WTC11 (cell line): Measurements from ENCODE around the gene CRYBG3. TPM values are rescaled to one million over a fixed set of nuclear protein-coding genes. Genes with fewer than 3 reads are reported as not detected.

Experiments
- ATAC-seq: fragments of 200-7000 bp; cut with Tn5 transposase; 2 replicates; pipeline ENCODE4 v1.10.0; 2021; ENCODE audit warnings: mild to moderate bottlenecking, moderate library complexity
- CTCF ChIA-PET: fragments of 300-600 bp; sonication (Branson Sonifier 250); formaldehyde crosslinking; loops from one replicate; lab custom pipeline; 2021; ENCODE audit warnings: antibody characterized with exemption; lab: Charles Lee
- POLR2A ChIA-PET: fragments of 350-600 bp; sonication (Branson Sonifier 250); formaldehyde crosslinking; loops from one replicate; lab custom pipeline; 2021; ENCODE audit warnings: antibody characterized with exemption; lab: Charles Lee
- DNase-seq: peaks from one replicate; pipeline ENCODE4 v3.0.0; 2021; ENCODE audit warnings: low spot score
- H3K27ac Mint-ChIP-seq: 2 replicates; pipeline ENCODE4 v1.8.0; 2021; ENCODE audit warnings: mixed read lengths
- H3K27me3 Mint-ChIP-seq: 2 replicates; pipeline ENCODE4 v1.8.0; 2021; ENCODE audit warnings: low read depth, mild to moderate bottlenecking, moderate library complexity, mixed read lengths
- H3K36me3 Mint-ChIP-seq: 2 replicates; pipeline ENCODE4 v1.8.0; 2021; ENCODE audit warnings: mixed read lengths
- H3K4me1 Mint-ChIP-seq: 2 replicates; pipeline ENCODE4 v1.8.0; 2022; ENCODE audit warnings: mixed read lengths
- H3K4me3 Mint-ChIP-seq: 2 replicates; pipeline ENCODE4 v1.8.0; 2021; ENCODE audit warnings: mild to moderate bottlenecking, moderate library complexity, mixed read lengths
- H3K9me3 Mint-ChIP-seq: 2 replicates; pipeline ENCODE4 v1.8.0; 2021; ENCODE audit warnings: mixed read lengths
- CBFB ChIP-seq: sonication (generic); formaldehyde crosslinking; IDR thresholded peaks from 2 replicates; pipeline ENCODE4 v1.8.1; 2022; ENCODE audit warnings: mild to moderate bottlenecking, low read depth, missing genetic modification reagents
- CTCF ChIP-seq: fragments of 200-600 bp; IDR thresholded peaks from 2 replicates; pipeline ENCODE4 v1.8.0; 2022; ENCODE audit warnings: antibody characterized with exemption
- E2F5 ChIP-seq: sonication (generic); formaldehyde crosslinking; IDR thresholded peaks from 2 replicates; pipeline ENCODE4 v1.8.1; 2022; ENCODE audit warnings: mild to moderate bottlenecking, moderate library complexity, missing genetic modification reagents
- ELF4 ChIP-seq: sonication (generic); formaldehyde crosslinking; IDR thresholded peaks from 2 replicates; pipeline ENCODE4 v1.8.1; 2022; ENCODE audit warnings: low read depth, mild to moderate bottlenecking, moderate library complexity, missing genetic modification reagents
- FOXJ3 ChIP-seq: sonication (generic); formaldehyde crosslinking; IDR thresholded peaks from 2 replicates; pipeline ENCODE4 v1.9.0; 2021; ENCODE audit warnings: missing genetic modification reagents, mild to moderate bottlenecking, borderline replicate concordance
- GRHL2 ChIP-seq: fragments of 250-450 bp; sonication (Bioruptor Pico); IDR thresholded peaks from 2 replicates; pipeline ENCODE4 v1.8.0; 2022; ENCODE audit warnings: mild to moderate bottlenecking, moderate library complexity; ENCODE audit not compliant: insufficient replicate concordance, severe bottlenecking
- IRF2 ChIP-seq: sonication (generic); formaldehyde crosslinking; IDR thresholded peaks from 2 replicates; pipeline ENCODE4 v1.8.0; 2022; ENCODE audit warnings: low read depth, missing genetic modification reagents, borderline replicate concordance
- MAX ChIP-seq: sonication (generic); formaldehyde crosslinking; IDR thresholded peaks from 2 replicates; pipeline ENCODE4 v1.8.0; 2022; ENCODE audit warnings: mild to moderate bottlenecking, missing genetic modification reagents
- NR2C2 ChIP-seq: sonication (generic); formaldehyde crosslinking; IDR thresholded peaks from 2 replicates; pipeline ENCODE4 v1.8.0; 2022; ENCODE audit warnings: mild to moderate bottlenecking, missing genetic modification reagents
- NR3C1 ChIP-seq: sonication (generic); formaldehyde crosslinking; conservative IDR thresholded peaks from 2 replicates; pipeline ENCODE4 v1.8.1; 2023; ENCODE audit warnings: low read depth, mild to moderate bottlenecking, missing genetic modification reagents
- PRRX2 ChIP-seq: fragments of 250-450 bp; sonication (Bioruptor Pico); IDR thresholded peaks from 2 replicates; pipeline ENCODE4 v1.8.0; 2021; ENCODE audit warnings: mild to moderate bottlenecking
- SOX15 ChIP-seq: fragments of 250-450 bp; sonication (Bioruptor Pico); IDR thresholded peaks from 2 replicates; pipeline ENCODE4 v1.9.0; 2021; ENCODE audit warnings: mild to moderate bottlenecking
- ZBTB21 ChIP-seq: sonication (generic); formaldehyde crosslinking; IDR thresholded peaks from 2 replicates; pipeline ENCODE4 v1.8.1; 2023; ENCODE audit warnings: mild to moderate bottlenecking, missing genetic modification reagents, borderline replicate concordance
- ZBTB43 ChIP-seq: sonication (generic); formaldehyde crosslinking; IDR thresholded peaks from 2 replicates; pipeline ENCODE4 v1.8.1; 2023; ENCODE audit warnings: mild to moderate bottlenecking, missing genetic modification reagents
- ZNF263 ChIP-seq: sonication (generic); formaldehyde crosslinking; IDR thresholded peaks from 2 replicates; pipeline ENCODE4 v1.8.1; 2022; ENCODE audit warnings: low read depth, mild to moderate bottlenecking, moderate library complexity, missing genetic modification reagents
- ZNF512 ChIP-seq: sonication (generic); formaldehyde crosslinking; IDR thresholded peaks from 2 replicates; pipeline ENCODE4 v1.8.1; 2022; ENCODE audit warnings: missing genetic modification reagents, borderline replicate concordance
- total RNA-seq: library from RNA; stranded (reverse); gene quantifications from 3 replicates; pipeline ENCODE4 v1.2.3, GENCODE V29; 2021
- TF ChIP-seq, protein P1 (sequence below): fragments of 250-450 bp; sonication (Bioruptor Pico); conservative IDR thresholded peaks from 2 replicates; pipeline ENCODE4 v1.9.0; 2021; ENCODE audit warnings: mild to moderate bottlenecking
- TF ChIP-seq, protein P2 (sequence below): sonication (generic); formaldehyde crosslinking; IDR thresholded peaks from 2 replicates; pipeline ENCODE4 v1.8.1; 2023; ENCODE audit warnings: mild to moderate bottlenecking, missing genetic modification reagents, moderate library complexity

Gene CRYBG3
- total RNA-seq, 1 experiment from 2014 or later = 13.6 TPM

GRCh38 chr3:97862582-97862981, 40.8 kb downstream of the CRYBG3 start (continued):
- TF ChIP-seq MAX (CRISPR knock-in tag) (no peak), ZNF263 (no peak), NR3C1 (no peak), FOXJ3 (CRISPR knock-in tag) (no peak), CBFB (CRISPR knock-in tag) (no peak), PRRX2 (no peak)

DNA sequence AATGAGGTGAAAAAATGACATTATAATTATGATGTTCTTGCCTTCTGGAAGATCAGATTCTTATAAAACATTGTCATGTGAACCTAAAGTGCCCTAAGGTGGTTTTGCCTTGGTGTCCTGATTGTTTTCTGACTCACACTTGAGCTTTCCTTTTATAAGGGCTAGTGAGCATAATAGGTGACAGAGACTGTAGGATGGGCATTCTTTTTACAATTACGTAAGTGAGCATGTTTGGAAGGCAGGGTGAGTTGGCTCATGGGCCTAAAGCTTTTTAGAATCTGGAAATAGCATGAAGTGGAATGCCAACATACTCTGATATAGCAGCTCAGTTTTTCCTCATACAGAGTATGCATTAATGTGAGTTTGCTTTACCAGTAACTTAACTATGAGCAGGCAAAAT, 41.2 kb downstream of the CRYBG3 start:
- Mint-ChIP-seq H3K9me3 (no peaks in the 10 kb centered on the region), H3K4me3 (no peak overlapping the region), H3K27ac (no peak overlapping the region), H3K36me3 (no peaks in the 10 kb centered on the region), H3K4me1 (peaks cover 24% of the 10 kb centered on the region), H3K27me3 (no peaks in the 10 kb centered on the region)
- DNase-seq = no peak
- ChIA-PET POLR2A (no interaction called here), CTCF (no interaction called here)
- ATAC-seq = no peak
- TF ChIP-seq, protein P1, sequence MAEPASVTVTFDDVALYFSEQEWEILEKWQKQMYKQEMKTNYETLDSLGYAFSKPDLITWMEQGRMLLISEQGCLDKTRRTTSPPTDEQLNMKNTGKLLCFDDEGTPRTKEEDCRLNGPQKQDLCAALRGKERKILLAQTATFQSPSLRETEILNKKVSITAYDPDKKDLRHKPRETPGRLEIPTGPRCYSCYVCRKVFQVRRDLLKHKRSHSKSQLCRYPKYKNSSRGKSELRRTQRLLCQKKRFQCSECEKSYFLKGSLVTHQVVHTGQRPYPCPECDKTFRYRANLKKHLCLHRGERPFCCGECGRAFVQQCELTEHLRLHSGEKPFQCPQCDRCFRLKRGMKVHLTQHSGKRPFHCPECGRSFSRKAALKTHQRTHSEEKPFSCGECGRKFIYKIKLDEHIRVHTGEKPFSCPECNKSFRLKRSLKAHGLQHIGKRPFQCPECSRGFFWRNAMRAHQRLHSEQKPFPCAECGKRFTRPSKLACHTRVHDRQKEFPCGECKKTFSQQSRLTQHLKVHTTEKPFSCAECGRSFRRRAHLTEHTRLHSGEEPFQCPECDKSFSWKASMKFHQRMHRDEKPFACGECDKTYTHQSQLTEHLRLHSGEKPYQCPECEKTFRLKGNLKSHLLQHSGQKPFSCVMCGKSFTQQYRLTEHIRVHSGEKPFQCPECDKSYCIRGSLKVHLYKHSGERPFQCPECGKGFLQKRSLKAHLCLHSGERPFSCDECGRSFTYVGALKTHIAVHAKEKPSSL = no peak
- TF ChIP-seq IRF2 (CRISPR knock-in tag) = no peak
- TF ChIP-seq CTCF = no peak
- TF ChIP-seq ZBTB43 = no peak
- TF ChIP-seq, protein P2, sequence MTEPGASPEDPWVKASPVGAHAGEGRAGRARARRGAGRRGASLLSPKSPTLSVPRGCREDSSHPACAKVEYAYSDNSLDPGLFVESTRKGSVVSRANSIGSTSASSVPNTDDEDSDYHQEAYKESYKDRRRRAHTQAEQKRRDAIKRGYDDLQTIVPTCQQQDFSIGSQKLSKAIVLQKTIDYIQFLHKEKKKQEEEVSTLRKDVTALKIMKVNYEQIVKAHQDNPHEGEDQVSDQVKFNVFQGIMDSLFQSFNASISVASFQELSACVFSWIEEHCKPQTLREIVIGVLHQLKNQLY (CRISPR knock-in tag) = no peak
- no peak for TF ChIP-seq ZBTB21
- TF ChIP-seq SOX15 (CRISPR knock-in tag) = no peak
- no peak for TF ChIP-seq GRHL2 (CRISPR knock-in tag)
- no peak for TF ChIP-seq E2F5 (CRISPR knock-in tag)
- no peak for TF ChIP-seq ZNF512 (CRISPR knock-in tag)
- TF ChIP-seq NR2C2 (CRISPR knock-in tag) = no peak
- no peak for TF ChIP-seq ELF4
